ENCODE data around the gene FAM120A. TPM values are rescaled to one million over a fixed set of nuclear protein-coding genes. Genes with fewer than 3 reads are reported as not detected.

The FAM120A gene
- polyA plus RNA-seq, 1 donor from 2014 or later = 8.9 TPM

DNA sequence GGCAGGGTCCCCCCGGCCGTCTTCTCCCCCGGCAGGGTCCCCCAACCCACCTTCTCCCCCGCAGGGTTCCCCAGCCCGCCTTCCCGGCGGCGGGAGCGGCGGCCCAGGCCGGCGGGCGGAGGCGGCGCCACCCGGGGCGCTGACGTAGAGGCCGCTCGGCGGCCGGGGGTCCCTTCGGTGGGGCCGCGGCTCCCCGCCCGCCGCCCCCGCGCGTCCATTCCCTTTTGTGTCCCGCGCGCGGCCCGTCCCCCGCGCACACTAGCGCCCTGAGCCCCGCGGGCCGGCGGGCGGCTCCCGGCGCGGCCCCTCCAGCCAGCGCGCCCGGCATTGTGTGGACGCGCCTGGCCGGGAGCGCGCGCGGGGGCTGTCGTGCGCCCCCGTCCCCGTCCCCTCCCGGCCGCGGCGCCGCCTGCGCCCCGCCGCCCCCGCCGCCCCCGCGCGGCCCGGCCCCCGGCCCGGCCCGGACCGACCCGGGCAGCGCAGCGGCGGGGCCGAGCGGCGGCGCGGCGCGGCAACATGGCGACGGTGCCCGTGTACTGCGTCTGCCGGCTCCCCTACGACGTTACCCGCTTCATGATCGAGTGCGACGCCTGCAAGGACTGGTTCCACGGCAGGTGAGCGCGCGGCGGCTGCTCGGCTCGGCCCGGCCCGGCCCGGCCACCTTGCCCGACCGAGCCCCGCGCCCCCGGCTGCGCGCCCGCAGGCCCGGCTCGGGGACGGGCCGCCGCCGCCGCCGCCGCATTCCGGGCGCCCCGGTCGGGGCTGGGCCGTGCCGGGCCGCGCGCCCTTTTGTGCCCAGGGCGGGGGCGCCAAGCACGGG lies 125.0 kb downstream of the FAM120A start, which contains the start of gene PHF2:
TSS of gene PHF2 (plus strand) at position 327 of the 820 bp plus-strand sequence. CDS start at position 517, 190 bp downstream.
- H3F3A ChIP-seq (ENCODE audit: insufficient read depth, low read length, poor library complexity, severe bottlenecking) = no peaks in the 10 kb centered on the region
- peaks cover 6% of the 10 kb centered on the region for H4K20me1 ChIP-seq (ENCODE audit: insufficient read depth)
- no peaks in the 10 kb centered on the region for H3K9me3 ChIP-seq (ENCODE audit: low read length)
- H3K27ac ChIP-seq (ENCODE audit: low read length) = peak within 1 kb of the TSS; percentile 53
- H3K9ac ChIP-seq (ENCODE audit: low read length) = peak within 1 kb of the TSS; percentile 84
- H3K9me2 ChIP-seq (ENCODE audit: insufficient read depth, low read length) = no peaks in the 10 kb centered on the region
- H3K79me2 ChIP-seq (replicated peaks; ENCODE audit: insufficient read depth, low read length) = peaks cover 59% of the 10 kb centered on the region
- H3K4me3 ChIP-seq (ENCODE audit: low read length) = peak within 1 kb of the TSS; percentile 90
- no peaks in the 10 kb centered on the region for H3K27me3 ChIP-seq (ENCODE audit: insufficient read depth, low read depth, low read length)
- peak within 1 kb of the TSS; percentile 73 for H2AFZ ChIP-seq (ENCODE audit: low read depth, low read length)
- peak within 1 kb of the TSS; percentile 88 for H3K4me2 ChIP-seq (ENCODE audit: low read length)
- H3K36me3 ChIP-seq (ENCODE audit: insufficient read depth, low read length) = no peaks in the 10 kb centered on the region
- TF ChIP-seq TAF1 (IDR thresholded peaks at IDR 0.05; ENCODE audit: low read depth) = peak; percentile 9
- peak; percentile 47 for TF ChIP-seq POLR2AphosphoS5 (IDR thresholded peaks at IDR 0.05)
- no peak for TF ChIP-seq EZH2 (IDR thresholded peaks at IDR 0.05; ENCODE audit: borderline replicate concordance, insufficient read depth, low read length, poor library complexity, severe bottlenecking)

DNA sequence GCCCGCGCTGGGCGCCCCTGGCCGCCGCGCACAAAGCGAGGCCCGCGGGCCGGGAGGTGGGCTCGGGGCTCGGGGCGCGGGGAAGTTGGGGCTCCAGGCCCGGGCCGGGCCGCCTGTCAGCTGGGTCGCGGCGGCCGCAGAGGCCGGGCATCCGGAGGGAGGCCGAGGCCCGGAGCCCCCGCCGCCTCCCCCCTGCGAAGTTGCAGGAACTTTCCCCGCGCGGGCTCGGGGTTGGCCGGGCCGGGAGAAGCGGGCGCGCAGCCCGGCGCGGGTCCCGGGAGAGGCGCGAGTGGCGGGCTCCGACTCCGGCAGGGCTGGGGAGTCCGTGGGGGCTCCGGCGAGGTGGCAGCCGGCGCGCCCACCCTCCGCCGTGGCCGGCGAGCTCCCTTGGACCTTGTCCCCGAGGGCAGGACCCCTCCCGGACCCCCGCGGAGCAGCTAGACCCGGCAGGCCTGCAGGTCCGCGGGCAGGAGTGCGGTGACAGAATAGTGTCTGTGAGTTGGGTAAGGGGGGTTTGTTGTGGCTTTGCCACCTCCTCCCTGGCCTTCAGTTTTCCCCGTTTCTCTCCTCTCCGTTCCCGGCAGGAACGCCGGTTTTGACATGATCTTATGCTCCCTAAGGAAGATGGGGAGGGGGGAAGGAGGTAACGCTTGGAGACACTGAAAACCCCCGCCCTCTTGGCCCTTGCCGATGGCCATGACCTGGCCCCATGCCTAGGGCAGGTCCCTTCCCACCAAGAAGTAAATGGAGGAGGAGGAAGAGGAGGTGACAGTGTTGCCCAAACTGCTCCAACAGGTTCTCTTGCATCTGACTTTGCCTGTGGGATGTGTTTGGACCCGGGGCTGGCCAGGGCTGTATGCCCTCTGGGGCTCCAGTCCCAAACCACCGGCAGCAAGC lies 125.8 kb downstream of the FAM120A start:
- peaks cover 61% of the 10 kb centered on the region for H3K79me2 ChIP-seq (replicated peaks; ENCODE audit: insufficient read depth, low read length)
- no peak overlapping the region for H3K27ac ChIP-seq (ENCODE audit: low read length)
- H4K20me1 ChIP-seq (ENCODE audit: insufficient read depth) = peaks cover 6% of the 10 kb centered on the region
- peak overlapping the region; percentile 68 for H3K9ac ChIP-seq (ENCODE audit: low read length)
- H3K9me2 ChIP-seq (ENCODE audit: insufficient read depth, low read length) = no peaks in the 10 kb centered on the region
- peak overlapping the region; percentile 88 for H3K4me2 ChIP-seq (ENCODE audit: low read length)
- TF ChIP-seq MXI1 (conservative IDR thresholded peaks at IDR 0.05; ENCODE audit: poor library complexity, severe bottlenecking) (no peak), TAF1 (IDR thresholded peaks at IDR 0.05; ENCODE audit: low read depth) (peak; percentile 1)
- H3F3A ChIP-seq (ENCODE audit: insufficient read depth, low read length, poor library complexity, severe bottlenecking) = no peaks in the 10 kb centered on the region
- no peaks in the 10 kb centered on the region for H3K36me3 ChIP-seq (ENCODE audit: insufficient read depth, low read length)
- H2AFZ ChIP-seq (ENCODE audit: low read depth, low read length) = no peak overlapping the region
- H3K27me3 ChIP-seq (ENCODE audit: insufficient read depth, low read depth, low read length) = no peaks in the 10 kb centered on the region
- H3K4me3 ChIP-seq (ENCODE audit: low read length) = peak overlapping the region; percentile 83
- H3K9me3 ChIP-seq (ENCODE audit: low read length) = no peaks in the 10 kb centered on the region

DNA sequence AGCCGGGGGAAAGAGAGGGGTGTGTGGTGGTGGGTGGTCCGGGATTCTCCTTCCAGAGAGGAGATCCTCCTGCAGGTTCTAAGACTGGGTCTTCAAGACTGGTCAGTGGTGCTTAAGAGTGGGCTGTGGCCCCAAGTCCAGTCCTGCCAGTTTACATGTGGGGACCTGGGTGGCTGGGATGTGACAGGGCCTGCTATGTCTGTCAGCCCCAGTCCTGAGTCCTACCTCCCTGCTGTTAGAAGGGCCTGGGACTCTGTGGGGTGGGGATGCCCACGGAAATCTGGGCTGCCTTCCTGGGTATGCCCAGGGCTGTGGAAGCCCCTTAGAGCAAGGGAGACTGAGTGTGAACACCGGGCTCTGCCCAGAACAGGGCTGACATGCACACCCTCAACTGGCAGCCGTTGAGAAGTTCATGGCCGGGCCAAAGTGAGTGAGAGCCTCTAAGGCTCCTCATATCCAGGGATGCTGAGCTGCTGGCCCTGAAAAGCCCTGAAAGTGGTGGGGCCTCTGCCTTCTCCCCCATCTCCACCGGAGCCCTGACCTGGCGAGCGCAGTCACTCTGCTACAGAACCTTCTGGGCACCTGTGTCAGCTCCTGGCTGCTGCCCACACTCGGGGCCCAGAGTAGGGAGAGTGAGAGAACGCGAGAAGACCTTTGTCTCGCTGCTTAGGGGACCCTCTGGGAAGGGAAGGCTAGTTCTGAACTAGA lies 126.6 kb downstream of the FAM120A start:
- Histone ChIP-seq H3K27ac (ENCODE audit: low read length) (no peak overlapping the region), H3K79me2 (replicated peaks; ENCODE audit: insufficient read depth, low read length) (peaks cover 69% of the 10 kb centered on the region), H3K4me2 (ENCODE audit: low read length) (peak overlapping the region; percentile 88), H3K27me3 (ENCODE audit: insufficient read depth, low read depth, low read length) (no peaks in the 10 kb centered on the region), H3K9ac (ENCODE audit: low read length) (peak overlapping the region; percentile 68), H2AFZ (ENCODE audit: low read depth, low read length) (no peak overlapping the region), H3K9me2 (ENCODE audit: insufficient read depth, low read length) (no peaks in the 10 kb centered on the region), H3K36me3 (ENCODE audit: insufficient read depth, low read length) (no peaks in the 10 kb centered on the region), H4K20me1 (ENCODE audit: insufficient read depth) (peaks cover 6% of the 10 kb centered on the region), H3K4me3 (ENCODE audit: low read length) (peak overlapping the region; percentile 83), H3K9me3 (ENCODE audit: low read length) (no peaks in the 10 kb centered on the region), H3F3A (ENCODE audit: insufficient read depth, low read length, poor library complexity, severe bottlenecking) (no peaks in the 10 kb centered on the region)
- TF ChIP-seq SMC3 (conservative IDR thresholded peaks at IDR 0.05; ENCODE audit: poor library complexity) (no peak), EP300 (conservative IDR thresholded peaks at IDR 0.05; ENCODE audit: poor library complexity, severe bottlenecking) (no peak)

Data from neural cell (in vitro differentiated cells).